GM12865 (cell line): ENCODE data around the gene ZSCAN12.
A peak's percentile ranks its signal among the peaks of the same experiment; 100 is the strongest.
"Not testable (repeated sequence)": the region's sequence is repeated elsewhere in the genome, so short reads cannot be mapped to it uniquely, and the experiment has no call there.

ENCODE experiments used
- DNase-seq: peaks from one replicate; pipeline ENCODE4 v3.0.0; 2010; ENCODE audit warnings: low read depth
- H3K4me3 ChIP-seq: 2 replicates; pipeline ENCODE4 v1.5.1; 2011; ENCODE audit warnings: mild to moderate bottlenecking, low read depth, low read length, control low read depth
- TF ChIP-seq, protein P1 (sequence below): IDR thresholded peaks from 2 replicates; pipeline ENCODE4 v1.5.1; 2011; ENCODE audit warnings: low read length, control low read depth, low read depth, inconsistent platforms; ENCODE audit not compliant: insufficient read depth; ENCODE audit errors: missing control alignments

Gene ZSCAN12

DNA sequence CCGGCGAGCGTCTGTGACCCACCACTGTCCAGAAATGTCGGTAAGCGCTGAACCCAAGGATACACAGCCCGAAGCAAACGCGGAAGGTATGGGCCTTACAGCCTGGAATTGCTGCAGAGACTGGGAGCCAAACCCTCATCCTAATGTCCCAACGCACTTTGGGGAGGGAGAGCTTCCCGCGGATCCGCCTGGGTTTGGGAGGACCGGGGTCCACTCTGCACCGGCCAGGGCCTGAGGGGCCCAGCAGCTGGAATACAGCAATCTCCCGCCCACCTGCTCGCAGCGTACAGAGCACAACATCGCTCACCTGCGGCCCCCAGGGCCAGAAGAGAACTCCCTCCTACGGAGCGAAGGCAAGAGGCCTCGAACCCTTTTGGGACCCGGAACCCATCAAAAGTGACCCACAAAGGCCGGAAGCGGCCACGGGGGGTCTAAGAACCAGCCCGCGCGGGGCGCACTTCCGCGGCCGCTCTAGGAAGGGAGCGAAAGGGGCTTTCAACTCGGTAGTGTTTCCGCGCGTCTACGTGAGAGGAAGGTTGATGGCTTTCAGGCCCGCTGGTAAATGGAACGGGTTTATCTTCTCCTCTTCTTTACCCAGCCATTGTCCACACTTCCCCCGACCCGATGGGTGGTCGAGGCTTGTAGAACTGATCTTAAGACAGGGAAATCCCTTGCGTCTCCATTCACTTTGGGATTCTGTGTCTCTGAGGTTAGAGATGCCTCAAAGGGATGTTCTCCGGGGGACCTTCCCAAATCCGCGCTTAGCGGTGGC is at the start of gene ZSCAN12:
TSS of gene ZSCAN12 (minus strand) at position 398 of the 772 bp plus-strand sequence. CDS start 1,342 bp downstream, outside the sequence.
- TF ChIP-seq, protein P1, sequence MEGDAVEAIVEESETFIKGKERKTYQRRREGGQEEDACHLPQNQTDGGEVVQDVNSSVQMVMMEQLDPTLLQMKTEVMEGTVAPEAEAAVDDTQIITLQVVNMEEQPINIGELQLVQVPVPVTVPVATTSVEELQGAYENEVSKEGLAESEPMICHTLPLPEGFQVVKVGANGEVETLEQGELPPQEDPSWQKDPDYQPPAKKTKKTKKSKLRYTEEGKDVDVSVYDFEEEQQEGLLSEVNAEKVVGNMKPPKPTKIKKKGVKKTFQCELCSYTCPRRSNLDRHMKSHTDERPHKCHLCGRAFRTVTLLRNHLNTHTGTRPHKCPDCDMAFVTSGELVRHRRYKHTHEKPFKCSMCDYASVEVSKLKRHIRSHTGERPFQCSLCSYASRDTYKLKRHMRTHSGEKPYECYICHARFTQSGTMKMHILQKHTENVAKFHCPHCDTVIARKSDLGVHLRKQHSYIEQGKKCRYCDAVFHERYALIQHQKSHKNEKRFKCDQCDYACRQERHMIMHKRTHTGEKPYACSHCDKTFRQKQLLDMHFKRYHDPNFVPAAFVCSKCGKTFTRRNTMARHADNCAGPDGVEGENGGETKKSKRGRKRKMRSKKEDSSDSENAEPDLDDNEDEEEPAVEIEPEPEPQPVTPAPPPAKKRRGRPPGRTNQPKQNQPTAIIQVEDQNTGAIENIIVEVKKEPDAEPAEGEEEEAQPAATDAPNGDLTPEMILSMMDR, result peak; percentile 65

DNA sequence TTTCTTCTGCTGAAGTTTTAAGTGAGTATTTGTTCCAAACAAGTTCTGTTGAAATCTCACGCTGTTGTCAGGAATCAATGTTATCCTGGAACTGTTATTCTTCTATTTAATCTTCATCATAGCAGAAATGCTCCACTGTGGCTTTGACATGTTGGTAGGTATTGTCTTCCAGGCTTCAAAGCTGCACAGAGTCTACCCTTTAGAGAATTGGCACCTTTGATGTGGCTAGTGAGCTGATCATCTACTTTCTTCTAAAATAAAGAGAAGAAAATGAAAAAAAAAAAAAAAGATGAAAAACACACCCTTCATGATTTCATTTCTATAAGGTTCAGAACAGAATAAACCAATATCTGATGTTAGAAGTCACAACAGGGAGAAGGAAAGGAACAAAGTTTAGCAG is 49.5 kb upstream of the ZSCAN12 start:
- H3K4me3 ChIP-seq, result no peak overlapping the region
- TF ChIP-seq, protein P1, result no peak
- no peak for DNase-seq

More for the DNA sequence above, at the start of gene ZSCAN12:
- DNase-seq, result peak; percentile 96
- H3K4me3 ChIP-seq, result peak within 1 kb of the TSS; percentile 96

DNA sequence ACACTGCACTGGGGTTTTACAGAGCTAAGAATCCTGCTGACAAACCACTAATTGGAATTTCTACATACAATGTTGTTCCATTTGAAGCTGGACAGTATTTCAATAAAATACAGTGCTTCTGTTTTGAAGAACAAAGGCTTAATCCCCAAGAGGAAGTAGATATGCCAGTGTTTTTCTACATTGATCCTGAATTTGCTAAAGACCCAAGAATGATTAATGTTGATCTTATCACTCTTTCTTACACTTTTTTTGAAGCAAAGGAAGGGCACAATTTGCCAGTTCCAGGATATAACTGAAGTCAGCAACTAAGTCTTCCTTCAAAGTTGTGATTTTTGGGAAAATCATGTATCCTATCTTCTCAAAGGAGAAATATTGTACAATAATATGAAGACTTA is 48.0 kb upstream of the ZSCAN12 start:
- not testable (repeated sequence) for H3K4me3 ChIP-seq, DNase-seq

DNA sequence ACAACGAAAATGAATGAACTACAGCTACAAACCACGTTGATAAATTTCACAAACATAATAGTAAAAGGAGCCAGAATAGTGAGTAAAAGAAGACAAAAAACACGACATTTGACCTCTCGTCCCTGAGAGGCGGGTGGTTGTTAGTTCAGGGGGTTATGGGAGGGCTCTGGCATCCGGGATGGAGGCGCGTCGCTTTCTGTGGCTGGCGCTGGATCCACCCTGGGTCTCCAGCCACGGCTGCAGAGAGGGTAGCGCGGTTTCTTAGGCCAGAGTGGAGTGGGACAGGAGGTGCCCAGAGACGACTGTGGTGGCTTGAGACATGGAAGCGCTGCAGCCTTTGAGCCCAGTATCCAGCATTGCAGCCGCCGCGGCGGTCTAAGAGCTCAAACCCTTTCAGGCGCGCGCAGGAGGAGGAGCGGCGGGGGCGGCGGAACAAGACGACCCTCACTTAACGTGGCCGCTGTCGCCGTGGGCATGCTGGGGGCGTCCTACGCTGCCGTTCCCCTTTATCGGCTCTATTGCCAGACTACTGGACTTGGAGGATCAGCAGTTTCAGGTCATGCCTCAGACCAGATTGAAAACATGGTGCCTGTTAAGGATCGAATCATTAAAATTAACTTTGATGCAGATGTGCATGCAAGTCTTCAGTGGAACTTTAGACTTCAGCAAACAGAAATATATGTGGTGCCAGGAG is 47.4 kb upstream of the ZSCAN12 start:
- DNase-seq, result no peak
- TF ChIP-seq, protein P1, result no peak
- H3K4me3 ChIP-seq, result peak overlapping the region; percentile 49

DNA sequence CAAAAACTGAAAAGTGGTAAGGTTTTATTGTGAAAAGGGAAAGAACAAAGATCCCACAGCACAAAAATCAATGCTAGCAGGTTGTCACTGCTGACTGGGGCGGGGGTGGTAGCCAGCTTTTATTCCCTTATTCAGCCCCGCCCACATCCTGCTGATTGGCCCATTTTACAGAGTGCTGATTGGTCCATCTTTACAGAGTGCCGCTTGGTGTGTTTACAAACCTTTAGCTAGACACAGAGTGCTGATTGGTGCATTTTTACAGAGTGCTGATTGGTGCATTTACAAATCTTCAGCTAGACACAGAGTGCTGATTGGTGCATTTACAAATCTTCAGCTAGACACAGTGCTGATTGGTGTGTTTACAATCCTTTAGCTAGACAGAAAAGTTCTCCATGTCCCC is 45.2 kb upstream of the ZSCAN12 start:
- not testable (repeated sequence) for DNase-seq, H3K4me3 ChIP-seq

DNA sequence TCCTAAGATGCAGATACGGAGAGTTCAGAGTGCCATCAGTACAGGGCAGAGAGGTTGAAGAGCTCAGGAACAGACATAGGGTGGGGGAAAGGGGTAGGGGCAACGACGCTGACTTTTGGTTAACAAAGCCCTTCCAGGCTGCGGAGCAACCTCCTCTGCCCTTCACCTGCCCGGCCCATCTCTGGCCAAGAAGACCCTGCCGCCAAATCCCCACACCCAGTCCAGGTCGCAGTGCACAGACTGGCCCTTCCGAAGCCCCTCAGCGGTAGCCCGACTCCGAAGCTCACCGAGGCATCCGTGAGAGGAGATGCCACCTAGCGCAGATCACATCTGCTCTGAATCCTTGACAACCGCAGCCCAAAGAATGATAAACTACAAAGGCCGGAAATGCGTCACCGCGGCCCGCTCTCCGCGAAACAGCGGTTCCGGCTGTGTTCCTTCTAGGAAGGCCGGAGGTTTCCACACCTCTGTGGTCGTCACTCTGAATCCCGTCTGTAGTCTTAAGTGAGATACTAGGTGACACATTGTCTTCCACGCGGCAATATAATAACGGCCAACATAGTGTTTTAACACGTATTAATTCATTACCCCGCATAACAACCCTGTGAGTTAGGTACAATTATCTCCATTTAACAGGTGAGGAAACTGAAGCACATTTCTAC is 43.7 kb upstream of the ZSCAN12 start, which contains the start of gene ZSCAN23:
TSS of gene ZSCAN23 (minus strand) at position 380 of the 662 bp plus-strand sequence. CDS start 7,225 bp downstream, outside the sequence.
- DNase-seq, result peak; percentile 89

DNA sequence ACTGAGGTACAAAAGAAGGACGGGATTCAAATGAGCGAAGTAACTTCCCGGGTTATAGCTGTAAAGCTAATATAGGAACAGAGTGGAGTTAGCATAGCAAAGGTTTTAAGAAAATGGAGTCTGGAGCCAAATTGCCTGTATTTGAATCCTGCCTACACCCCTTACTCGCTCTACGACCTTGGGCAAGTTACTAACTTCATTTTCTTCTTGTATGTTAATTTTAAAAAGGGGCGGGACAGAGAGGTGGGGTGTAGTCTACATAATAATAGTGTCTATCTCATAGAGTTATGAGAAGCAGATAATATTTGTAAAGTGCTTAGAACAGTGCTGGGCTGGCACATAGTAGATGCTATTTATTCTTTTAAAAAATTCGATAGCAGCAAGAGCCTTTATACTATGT is 43.0 kb upstream of the ZSCAN12 start:
- TF ChIP-seq, protein P1, result no peak
- H3K4me3 ChIP-seq, result peak overlapping the region; percentile 66
- no peak for DNase-seq

More for the DNA sequence above, 43.7 kb upstream of the ZSCAN12 start, which contains the start of gene ZSCAN23:
- TF ChIP-seq, protein P1, result no peak
- H3K4me3 ChIP-seq, result peak within 1 kb of the TSS; percentile 66
